Glutamatergic neuron (in vitro differentiated cells): ENCODE results near the gene IGFBP6. TPM values are rescaled to one million over a fixed set of nuclear protein-coding genes. Genes with fewer than 3 reads are reported as not detected.

Experiments
- DNase-seq: peaks from one replicate; pipeline ENCODE4 v3.0.0; 2022
- H3K27ac Mint-ChIP-seq: one replicate; pipeline ENCODE4 v1.8.0; 2020; ENCODE audit warnings: mild to moderate bottlenecking, mixed read lengths, inconsistent platforms; ENCODE audit not compliant: unreplicated experiment
- H3K27me3 Mint-ChIP-seq: one replicate; pipeline ENCODE4 v1.8.0; 2020; ENCODE audit warnings: mild to moderate bottlenecking, moderate library complexity, mixed read lengths, inconsistent platforms; ENCODE audit not compliant: unreplicated experiment
- H3K36me3 Mint-ChIP-seq: one replicate; pipeline ENCODE4 v1.8.0; 2020; ENCODE audit warnings: mild to moderate bottlenecking, mixed read lengths, inconsistent platforms; ENCODE audit not compliant: unreplicated experiment
- H3K4me1 Mint-ChIP-seq: one replicate; pipeline ENCODE4 v1.8.0; 2020; ENCODE audit warnings: mild to moderate bottlenecking, low read depth, mixed read lengths, inconsistent platforms; ENCODE audit not compliant: unreplicated experiment
- H3K4me3 Mint-ChIP-seq: one replicate; pipeline ENCODE4 v1.8.0; 2020; ENCODE audit warnings: mild to moderate bottlenecking, mixed read lengths, inconsistent platforms; ENCODE audit not compliant: unreplicated experiment
- H3K9me3 Mint-ChIP-seq: one replicate; pipeline ENCODE4 v1.8.0; 2020; ENCODE audit warnings: mild to moderate bottlenecking, moderate library complexity, mixed read lengths, inconsistent platforms; ENCODE audit not compliant: unreplicated experiment
- microRNA-seq: library from miRNA; unstranded; fragments of <30 nt; microRNA quantifications from one replicate; pipeline ENCODE4, GENCODE V29; 2020; ENCODE audit not compliant: unreplicated experiment
- total RNA-seq: library from RNA; stranded (reverse); fragmentation: NEBNext Ultra II Directional; extraction: Animal tissue kit (Norgen Biotek cat#: 25700); gene quantifications from one replicate; pipeline ENCODE4 v1.2.1, GENCODE V29; 2021; ENCODE audit not compliant: unreplicated experiment
- TF ChIP-seq, protein P1 (sequence below): fragments of 200-600 bp; sonication (generic); IDR thresholded peaks from one replicate; pipeline ENCODE4 v1.5.0; 2021; ENCODE audit not compliant: partially characterized antibody, unreplicated experiment

Gene IGFBP6
- total RNA-seq, 1 donor from 2014 or later, result not detected

DNA sequence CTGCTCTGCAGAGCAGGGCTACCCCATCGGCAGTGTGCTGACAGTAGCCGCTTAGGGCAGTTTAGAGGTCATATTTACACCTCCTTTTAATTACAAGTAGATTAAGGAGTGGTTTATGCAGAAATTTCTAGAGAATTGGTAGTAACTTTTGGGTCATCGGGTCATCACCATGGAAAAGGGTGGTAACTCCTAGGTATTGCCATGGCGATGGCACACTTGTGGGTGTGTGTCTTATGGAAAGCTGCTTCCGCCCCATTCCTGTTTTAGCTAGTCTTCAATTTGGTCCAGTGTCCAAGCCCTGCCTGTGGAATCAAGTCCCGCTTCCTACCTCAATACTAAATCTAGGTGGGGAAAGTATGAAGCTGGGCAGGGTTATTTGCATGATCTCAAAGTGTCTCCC lies 53.6 kb downstream of the IGFBP6 start:
- H3K4me3 Mint-ChIP-seq, result no peak overlapping the region
- no peak overlapping the region for H3K27ac Mint-ChIP-seq
- TF ChIP-seq, protein P1, sequence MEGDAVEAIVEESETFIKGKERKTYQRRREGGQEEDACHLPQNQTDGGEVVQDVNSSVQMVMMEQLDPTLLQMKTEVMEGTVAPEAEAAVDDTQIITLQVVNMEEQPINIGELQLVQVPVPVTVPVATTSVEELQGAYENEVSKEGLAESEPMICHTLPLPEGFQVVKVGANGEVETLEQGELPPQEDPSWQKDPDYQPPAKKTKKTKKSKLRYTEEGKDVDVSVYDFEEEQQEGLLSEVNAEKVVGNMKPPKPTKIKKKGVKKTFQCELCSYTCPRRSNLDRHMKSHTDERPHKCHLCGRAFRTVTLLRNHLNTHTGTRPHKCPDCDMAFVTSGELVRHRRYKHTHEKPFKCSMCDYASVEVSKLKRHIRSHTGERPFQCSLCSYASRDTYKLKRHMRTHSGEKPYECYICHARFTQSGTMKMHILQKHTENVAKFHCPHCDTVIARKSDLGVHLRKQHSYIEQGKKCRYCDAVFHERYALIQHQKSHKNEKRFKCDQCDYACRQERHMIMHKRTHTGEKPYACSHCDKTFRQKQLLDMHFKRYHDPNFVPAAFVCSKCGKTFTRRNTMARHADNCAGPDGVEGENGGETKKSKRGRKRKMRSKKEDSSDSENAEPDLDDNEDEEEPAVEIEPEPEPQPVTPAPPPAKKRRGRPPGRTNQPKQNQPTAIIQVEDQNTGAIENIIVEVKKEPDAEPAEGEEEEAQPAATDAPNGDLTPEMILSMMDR, result no peak
- DNase-seq, result no peak
- peaks cover 3% of the 10 kb centered on the region for H3K4me1 Mint-ChIP-seq
- H3K9me3 Mint-ChIP-seq, result no peaks in the 10 kb centered on the region
- no peaks in the 10 kb centered on the region for H3K27me3 Mint-ChIP-seq
- no peaks in the 10 kb centered on the region for H3K36me3 Mint-ChIP-seq

Small RNAs within 50 kb of the gene (microRNA-seq; reads per million reads assigned to microRNA genes)
- 0.41 reads per million for gene MIR6757

Other genes starting within 250 kb of the IGFBP6 start
- not detected for gene KRT78, start 248.7 kb upstream of the IGFBP6 start, total RNA-seq
- 14.0 TPM for gene KRT8, start 192.6 kb upstream of the IGFBP6 start, total RNA-seq
- gene KRT18, start 148.5 kb upstream of the IGFBP6 start, total RNA-seq, result 1.3 TPM
- gene EIF4B, start 91.2 kb upstream of the IGFBP6 start, total RNA-seq, result 283 TPM
- 2.5 TPM for gene TNS2, start 47.6 kb upstream of the IGFBP6 start, total RNA-seq
- 13.9 TPM for gene SPRYD3, start 18.3 kb upstream of the IGFBP6 start, total RNA-seq
- not detected for gene SOAT2, start 5.8 kb downstream of the IGFBP6 start, total RNA-seq
- gene ZNF740, start 83.1 kb downstream of the IGFBP6 start, total RNA-seq, result 38.2 TPM
- gene CSAD, start 83.3 kb downstream of the IGFBP6 start, total RNA-seq, result 34.5 TPM
- not detected for gene ITGB7, start 109.6 kb downstream of the IGFBP6 start, total RNA-seq
- gene RARG, start 134.5 kb downstream of the IGFBP6 start, total RNA-seq, result 0.27 TPM
- 5.1 TPM for gene ESPL1, start 170.6 kb downstream of the IGFBP6 start, total RNA-seq
- 292 TPM for gene PFDN5, start 197.9 kb downstream of the IGFBP6 start, total RNA-seq
- gene MYG1, start 202.0 kb downstream of the IGFBP6 start, total RNA-seq, result 66.1 TPM
- 57.5 TPM for gene AAAS, start 223.9 kb downstream of the IGFBP6 start, total RNA-seq
- gene SP7, start 238.7 kb downstream of the IGFBP6 start, total RNA-seq, result not detected